ENCODE data around the gene TCF4.

TCF4 gene

DNA sequence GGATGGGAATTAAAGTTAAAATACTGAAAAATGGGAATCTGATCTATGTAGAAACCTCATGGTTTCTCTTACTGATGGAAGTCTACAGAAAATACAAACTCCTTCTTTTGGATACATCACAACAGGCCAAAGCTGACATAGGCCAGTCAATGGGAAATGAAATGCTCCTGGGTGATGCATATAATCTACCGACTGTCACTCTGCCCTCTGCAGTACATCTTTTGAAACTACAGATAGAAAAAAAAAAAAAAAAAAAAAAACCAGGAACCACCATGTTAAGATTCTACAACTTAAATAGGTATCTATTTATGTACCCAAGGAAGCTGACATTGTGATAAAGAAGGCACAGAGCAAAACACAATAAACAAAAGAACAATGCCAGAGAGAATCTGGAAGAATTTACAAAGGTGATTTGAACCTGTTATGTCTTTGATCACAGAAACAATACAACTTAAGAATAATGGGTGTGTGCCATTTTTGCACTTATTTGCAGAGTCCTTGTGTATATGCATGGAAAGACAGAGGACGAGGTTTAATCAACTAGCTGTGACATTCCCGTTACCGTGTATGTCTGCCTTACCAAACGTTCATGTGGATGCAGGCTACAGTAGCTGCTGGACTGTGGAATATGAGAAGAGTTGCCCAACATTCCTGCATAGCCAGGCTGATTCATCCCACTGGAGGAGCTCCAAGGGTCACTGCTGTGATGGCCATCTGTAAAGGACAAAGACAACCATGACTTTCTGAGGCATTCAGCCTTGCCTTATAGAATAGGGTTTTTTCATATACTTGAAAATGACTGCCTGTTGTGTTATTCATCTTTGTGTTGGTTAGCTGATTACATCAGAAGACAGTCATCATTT lies 312.7 kb downstream of the TCF4 start:
- no peak for DNase-seq

DNA sequence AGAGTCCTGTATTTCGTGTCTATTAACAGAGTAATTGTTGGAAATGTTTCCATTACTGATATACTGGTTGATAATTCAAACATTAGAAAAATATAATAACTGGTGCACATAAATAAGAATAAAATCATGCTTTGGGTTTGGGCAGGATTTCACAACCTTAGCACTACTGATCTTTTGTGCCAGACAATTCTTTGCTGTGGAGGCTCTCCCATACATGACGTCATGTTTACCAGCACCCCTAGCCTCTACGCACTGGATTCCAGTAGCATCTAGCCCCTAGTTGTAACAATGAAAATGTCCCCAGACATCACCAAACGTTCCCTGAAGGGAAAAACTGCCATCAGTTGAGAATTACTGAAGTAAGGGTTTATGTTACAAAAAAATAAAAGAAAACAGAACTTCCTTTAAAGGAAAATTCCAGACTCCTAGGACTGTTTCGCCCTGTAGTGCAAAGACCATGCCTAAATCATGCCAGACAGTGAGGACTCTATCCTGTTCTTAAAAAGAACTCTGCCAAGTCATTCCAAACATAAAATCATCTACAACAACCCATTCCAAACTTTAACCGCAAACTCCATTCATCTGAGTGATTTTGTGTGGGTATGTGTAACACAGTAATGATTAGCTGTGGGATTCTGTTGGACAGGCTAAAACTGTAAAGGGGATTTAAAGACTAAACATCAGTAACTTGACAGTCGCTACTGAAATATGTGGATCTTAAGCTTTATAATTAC lies 315.3 kb downstream of the TCF4 start:
- DNase-seq = no peak

DNA sequence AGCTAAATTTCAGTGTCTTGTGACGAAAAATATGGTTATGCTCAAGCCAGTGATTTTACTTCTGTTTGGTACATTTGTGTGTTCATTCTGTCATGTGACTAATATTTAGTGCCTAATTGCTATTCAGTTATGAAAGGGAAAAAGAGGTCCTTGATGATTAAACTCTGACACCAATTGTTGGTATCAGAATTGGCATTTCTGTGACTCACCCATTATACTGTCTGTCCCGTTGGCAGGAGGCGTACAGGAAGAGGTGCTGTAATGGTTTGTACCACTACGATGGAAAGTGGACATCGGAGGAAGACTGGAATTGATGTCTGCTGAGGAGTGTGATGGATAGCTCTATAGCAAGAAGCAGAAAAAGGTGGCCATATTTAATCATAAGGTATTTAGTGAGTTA lies 318.4 kb downstream of the TCF4 start:
- no peak for DNase-seq

DNA sequence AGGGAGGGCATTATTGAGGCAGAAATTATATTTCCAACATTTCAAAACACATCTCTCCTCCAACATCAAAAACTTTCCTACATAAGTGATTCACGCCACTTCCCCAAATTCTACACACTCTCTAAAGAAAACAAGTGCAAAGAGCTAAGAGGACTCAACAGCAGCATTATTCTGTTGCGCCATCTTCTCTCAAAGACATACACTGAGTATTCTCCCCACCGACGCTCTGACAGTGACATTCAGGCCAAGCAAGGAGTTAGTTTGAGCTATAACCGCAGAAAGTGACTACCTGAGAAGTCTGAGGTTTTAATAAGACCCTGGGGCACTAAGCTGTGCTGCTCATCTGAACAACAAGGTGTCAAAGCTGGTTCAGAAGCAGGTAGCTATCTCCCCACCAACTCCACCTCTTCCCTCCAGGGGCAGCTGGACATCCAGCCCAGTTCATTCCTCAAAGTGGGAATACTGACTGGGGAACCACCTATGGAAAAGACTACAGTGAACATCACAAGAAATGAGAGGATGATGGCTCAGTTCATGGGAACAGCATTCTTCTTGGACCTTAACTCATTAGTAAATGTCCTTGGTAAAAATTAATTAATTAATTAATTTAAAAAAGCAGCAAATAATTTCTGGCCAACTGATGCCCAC lies 319.2 kb downstream of the TCF4 start:
- no peak for DNase-seq

DNA sequence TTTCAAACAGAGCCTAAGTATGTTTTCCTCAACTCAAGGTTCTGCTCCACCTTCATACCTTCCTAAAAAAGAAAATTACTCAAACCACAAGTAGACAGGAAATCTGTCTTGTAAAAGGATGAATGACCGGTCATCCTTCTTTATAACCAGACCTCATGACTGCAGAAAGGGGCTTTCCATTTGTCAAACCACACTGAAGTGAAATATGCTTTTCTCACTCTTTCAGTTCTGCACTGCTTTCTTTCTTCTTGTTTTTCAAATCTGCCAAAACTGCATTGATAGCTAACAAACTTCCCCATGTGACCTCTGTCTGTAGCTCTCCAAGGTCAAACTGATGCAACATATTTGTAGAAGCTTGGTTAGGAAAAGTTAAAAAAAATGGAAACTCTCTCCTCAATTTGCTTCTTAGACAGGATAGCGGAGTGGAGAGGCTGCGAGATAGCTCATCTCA lies 319.8 kb downstream of the TCF4 start:
- no peak for DNase-seq

DNA sequence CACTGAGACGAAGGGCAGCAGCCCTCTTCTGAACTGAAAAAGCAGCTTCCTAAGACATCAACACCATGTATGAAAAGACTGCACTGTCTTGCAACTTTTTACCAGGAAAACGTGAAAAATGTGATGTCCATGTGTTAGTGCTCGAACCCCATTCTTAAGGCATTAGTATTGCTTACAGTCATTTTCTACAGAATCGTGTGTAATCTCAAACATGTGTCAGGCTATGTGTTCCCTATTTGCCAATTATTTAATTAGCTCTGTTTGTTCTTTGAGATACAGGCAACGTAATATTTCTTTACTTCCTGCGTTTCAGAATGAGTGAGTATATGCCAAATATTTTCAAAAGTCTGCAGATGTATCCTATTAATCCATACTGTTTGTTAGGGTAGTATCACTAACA lies 321.0 kb downstream of the TCF4 start:
- no peak for DNase-seq

DNA sequence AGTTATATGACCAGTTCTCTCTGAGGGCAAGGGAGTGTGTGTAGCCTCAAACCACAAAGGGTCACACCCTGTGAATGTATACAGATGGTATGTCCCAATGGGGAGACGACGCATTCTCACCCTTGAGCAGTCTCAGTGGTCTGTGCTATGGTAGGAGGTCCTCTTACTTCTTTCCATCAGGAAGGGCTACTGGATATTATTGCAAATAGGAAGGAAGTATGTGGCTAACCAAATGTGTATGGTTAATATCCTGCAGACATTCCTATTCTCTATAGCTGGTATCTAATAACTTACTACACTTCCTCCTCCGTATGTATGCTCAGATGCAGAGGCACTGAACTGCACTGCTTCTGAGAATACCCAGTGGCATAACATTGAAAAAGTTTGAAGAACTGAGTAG lies 322.0 kb downstream of the TCF4 start:
- DNase-seq = no peak

DNA sequence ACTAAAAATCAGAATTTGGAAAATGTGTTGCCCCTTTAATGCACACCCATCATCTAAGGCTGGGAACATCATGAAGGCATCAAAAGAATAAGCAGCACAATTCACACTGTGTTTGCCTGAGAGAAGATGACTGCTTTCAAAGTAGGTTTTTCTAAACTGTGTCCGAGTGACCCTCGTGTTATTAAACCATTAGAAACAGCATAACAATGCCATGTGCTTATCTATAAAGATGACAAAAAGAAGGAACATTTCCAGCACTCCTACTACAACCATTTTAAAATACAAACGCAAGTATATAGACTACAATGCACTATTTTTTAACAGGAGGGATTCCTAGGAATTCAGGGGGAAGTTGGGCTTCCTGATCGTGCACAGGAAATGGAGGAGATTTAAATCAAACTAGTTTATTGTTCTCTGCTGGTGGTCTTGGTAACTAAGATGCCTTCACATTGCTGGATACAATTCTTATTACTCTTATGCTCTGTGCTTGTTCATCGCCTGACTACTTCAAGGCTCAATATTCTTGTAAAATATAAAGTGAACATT lies 322.8 kb downstream of the TCF4 start:
- DNase-seq = no peak

DNA sequence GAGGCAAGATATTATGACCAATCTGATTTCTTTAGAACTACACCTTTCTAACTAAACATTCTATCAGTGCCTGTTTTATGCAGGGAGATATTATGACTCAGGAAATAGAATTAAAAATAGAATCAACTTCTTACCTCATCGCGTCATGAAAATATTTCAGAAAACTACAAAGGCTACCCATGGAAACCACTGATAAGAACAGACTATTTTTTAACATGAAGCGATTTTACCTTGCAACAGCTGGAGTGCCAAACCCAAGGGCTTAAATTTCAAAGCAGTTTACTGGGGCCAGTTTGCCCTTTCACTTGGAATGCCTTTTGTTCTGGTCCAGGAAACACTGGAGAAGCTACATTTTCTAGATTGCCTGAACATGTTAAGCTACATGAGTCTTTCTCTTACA lies 323.9 kb downstream of the TCF4 start:
- no peak for DNase-seq

DNA sequence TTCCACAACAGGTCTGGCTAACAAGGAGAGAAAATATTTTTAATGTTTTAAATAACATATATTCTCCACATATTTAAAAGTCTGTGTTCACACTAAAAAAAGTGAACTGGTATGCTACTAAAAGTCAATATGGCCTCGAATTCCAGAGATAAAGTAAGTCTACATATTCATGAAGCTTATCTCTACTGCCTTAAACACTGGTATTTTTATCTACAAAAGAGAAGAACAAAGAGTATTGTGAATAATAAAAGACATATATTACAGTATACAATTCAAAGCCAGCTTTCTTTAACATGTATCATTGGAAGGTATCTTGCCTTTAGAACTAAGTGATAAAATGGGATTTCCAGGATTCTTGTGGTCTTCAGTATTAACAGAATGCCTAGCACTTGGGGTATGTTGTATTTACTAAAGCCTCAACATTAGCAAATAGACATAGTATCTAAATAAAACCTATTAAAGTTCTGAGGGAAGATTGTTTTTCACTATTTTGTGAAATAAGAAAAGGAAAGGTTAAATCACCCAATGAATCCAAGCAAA lies 325.9 kb downstream of the TCF4 start:
- DNase-seq = no peak

DNA sequence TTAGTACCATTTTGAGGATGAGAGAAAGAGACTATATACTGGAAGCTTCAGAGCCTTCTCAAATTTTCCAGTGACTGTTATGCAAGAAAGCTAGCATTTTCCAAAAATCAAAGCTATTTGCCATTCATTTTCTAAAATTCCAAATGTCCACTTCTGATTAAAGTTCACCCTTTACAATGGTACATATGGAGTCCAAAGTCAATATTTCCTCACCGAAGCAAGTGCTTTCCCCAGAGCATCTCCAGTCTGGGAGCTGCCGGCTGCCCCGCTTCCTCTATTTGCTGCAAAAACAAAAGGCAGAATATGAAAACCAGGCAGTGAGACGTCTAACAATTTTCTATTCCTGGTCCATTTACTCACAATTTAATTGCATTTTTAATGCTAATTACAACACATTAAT lies 326.7 kb downstream of the TCF4 start:
- DNase-seq = no peak

DNA sequence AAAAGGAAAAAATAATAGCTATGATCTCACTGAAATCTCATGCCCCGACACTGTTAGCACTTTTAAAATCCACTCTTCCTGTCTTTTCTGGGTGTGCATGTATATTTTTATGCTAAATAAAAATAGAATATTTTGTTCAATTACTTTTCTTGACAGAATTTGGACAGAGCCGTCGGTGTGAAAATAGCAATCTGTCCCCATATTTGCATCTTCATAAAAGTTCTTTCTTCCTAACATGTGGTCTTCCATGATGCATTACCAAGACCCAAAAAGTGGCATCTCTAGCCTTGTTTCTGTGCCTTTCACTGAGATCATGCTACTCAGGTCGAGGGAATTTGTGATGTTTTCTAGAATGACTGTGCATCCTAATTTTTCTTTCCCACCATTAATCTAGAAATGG lies 329.9 kb downstream of the TCF4 start:
- DNase-seq = no peak

DNA sequence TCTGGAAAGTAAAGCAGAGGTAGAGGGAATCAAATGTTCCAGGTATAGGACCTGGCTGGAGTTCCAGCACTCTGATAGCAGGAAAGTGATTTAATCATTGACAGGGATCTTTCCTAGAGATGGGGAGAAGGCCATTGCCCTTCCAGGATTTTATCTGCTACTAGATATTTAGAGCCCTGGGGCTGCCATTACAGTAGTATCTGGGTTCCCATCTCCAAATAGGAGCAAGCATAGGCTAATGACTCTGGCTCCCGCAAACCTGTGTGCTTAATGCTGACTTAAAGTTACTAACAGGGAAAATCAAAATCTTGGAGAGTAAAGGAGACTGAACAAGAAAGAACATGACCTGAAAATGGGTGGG lies 331.1 kb downstream of the TCF4 start:
- DNase-seq = no peak

DNA sequence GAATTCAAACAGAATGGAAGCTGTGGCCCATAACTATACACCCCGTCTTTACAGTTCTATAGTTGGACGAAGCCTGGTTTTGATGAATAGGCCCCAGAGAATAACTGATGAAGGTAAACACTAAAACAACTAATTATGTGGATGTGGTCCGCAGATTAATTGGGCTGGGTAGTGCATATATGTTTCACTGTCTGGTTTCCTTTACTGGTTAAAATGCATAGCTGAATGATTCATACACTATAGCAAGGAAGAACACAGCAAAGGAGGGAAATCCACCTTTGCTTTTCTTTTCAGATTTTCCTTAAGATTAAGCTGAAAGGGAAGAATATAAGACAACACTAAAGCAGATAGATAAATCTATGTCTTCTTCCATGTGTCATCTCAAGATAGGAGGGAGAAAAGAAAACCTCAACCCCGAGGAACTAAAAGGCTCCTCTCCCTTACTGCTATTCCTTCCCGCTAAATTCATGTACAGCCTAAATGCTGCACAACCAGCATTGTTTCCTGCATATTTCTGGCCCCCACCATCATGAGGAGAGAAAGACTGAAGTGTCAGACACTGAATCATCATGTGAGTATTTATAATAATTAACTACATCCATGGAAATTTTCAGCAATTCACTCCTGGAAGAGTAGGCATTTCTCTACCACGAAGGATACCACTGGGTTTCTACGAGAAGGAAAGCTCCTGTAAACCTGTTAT lies 331.6 kb downstream of the TCF4 start:
- no peak for DNase-seq

DNA sequence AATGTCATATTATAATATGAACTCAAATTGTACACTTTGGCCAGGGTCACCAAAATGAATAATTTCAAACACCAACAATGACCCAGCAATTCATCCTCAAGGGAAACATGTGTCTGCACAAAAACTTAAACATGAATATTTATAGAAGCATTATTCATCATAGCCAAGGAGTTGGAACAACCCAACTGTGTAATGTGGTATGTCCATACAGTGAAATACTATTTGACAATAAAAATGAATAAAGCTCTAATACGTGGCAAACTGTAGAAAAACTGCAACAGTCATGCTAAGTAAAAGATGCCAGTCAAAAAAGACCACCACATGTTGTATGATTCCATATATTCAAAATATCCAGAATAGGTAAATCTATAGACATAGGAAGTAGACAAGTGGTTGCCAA lies 334.2 kb downstream of the TCF4 start:
- DNase-seq = no peak

DNA sequence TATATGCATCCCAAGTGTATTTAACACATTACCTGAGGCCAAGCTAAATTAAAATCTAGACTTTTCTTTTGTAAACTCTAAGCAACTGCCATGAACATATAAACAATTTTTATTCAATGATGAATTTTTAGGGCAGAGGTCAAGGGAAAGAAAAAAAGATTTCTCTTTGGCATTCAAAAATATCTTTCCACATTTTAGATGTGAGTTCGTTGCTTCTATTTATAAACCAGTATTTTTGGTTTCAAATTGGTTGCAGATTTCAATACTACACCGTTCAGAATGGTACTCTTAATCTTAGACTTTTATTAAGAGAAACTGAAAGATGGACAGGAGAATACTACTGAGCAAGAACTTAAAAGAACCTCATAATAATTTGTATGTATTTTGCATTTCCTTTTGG lies 335.1 kb downstream of the TCF4 start:
- no peak for DNase-seq

DNA sequence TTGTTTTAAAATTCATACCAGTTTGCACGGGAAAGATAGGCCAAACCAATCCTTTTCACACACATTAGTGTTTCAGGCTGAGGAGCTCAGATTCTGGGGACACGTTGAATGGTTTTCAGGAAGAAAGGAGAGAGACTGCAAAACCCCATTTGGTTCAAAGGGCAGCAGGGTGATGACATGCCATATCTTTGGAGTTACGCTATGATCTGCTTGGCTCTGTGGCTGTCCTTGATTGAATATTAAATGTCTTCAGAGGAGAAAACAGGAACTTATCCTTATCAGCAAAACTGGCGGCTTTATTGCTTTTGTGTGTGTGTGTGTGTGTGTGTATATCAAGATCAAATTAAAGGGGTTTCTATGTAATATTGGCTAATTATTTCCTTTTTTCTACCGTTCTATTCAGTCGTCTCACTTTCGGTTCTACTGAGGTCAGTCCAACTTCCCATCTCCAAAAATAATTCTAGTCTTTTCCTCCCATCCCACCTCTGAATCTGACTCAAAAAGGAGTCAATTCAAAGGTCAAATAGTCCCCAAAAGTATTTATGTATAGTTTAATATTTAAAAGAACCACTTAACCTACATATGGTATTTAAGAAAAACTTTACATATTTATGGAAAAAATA lies 335.8 kb downstream of the TCF4 start:
- no peak for DNase-seq

DNA sequence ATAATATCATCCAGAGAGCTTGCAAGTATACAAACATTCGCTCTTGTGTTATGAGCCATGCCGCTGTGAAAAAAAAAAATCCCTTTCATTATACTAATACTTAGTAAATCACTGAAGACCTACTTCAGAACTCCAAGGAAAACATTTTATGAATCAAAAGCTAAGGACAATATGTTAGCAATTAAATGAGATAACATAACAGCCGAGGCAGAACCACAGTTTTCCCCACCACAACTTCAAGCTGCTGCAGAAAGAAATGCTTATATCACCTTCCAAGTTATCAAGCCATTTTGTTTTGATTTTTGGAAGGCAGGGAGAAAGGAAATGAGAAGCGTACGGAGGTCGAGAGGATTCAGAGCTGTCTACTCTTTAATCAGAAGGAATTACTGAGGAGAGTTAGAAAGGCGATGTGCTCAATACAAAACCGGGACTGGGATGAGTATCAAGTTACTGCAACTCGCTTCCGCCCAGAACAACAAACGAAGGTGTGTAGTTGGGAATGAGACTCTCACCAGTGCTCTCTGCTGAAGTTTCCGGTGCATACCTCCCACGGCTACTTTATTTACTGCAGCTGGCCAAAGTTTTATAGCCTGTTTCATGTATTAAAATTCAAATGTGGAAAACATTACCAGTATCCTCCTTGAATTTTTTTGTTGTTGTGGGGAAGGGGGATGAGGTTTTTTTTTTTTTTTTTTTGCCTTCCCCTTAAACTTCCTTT lies 336.6 kb downstream of the TCF4 start:
- DNase-seq = no peak

DNA sequence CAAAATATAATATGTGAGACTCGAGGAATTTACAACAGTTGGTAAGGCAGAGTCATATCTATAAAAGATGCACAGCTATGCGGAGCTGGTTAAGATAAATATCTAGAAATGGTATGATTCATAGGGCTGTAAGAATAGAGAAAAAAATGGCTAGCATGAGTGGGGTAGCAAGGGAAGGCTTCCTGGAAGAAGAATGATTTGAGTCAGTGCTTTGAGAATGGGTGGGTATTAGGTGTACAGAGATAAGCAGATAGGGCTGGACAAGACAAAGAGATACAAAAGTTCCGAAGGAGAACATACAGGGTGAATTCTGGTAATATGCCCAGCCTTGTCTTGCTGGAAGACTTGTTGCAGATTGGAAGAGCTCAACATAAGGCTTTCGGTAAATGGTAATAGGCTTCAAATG lies 337.2 kb downstream of the TCF4 start:
- DNase-seq = no peak

DNA sequence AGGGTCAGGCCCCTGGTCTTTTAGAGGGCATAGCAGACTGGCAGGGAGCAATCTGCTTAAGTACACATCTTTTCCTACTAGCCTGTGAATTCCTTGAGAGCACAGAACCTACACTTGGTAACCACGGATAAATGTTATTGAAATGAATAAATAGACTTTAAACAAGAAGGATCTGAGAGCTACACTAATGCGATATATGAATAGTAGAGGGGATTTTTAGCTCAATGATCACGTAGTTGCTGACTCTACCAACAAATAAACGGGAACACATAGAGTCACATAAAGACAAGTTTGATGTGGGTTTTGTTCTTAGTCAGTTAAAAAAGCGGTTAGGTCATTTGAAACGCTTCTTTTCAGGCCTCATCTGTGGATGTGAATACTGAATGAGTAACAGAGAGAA lies 338.4 kb downstream of the TCF4 start:
- DNase-seq = no peak

DNA sequence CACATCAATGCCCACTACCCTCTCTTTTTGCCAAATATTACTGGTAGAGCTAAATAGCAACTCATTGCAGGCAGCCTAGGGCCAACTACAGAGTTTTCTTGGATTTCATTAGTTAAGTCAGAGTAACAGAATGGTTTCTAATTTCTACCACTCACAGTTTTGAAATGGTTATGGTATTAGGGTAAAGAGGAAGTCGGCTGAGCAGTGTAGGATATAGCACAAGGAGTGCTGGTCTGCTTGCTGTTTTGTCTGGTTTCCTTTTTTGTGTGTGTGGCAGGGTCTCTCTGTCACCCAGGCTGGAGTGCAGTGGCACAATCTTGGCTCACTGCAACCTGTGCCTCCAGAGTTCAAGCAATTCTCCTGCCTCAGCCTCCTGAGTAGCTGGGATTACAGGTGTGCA lies 339.5 kb downstream of the TCF4 start:
- DNase-seq = no peak

DNA sequence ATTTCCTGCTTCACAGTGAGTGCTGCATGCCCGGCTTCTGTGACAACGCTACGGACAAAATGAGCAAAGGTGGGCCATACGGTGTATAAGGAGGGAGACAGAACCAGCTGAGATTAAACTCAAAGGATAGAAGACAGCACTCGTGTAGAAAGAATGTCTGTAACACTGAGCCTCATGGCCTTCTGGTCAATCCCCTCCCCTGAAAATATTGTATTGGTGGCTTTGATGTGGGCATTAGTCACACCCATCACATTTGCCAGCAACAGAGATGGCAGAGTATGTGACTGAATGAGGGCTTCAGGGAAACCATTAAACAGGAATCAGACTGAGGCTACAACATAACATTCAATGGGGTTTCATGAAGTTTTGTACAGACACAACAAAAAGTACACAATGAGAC lies 341.0 kb downstream of the TCF4 start:
- no peak for DNase-seq
